HEK293T (cell line): ENCODE results near the gene ARMC7.

Experiments
- CTCF ChIA-PET: fragments of 350-600 bp; formaldehyde crosslinking; extraction: SDS; loops from one replicate; lab custom pipeline; 2021; ENCODE audit warnings: antibody characterized with exemption, inconsistent platforms; lab: Yijun Ruan, JAX
- POLR2A ChIA-PET: fragments of 350-600 bp; formaldehyde crosslinking; extraction: SDS; loops from one replicate; lab custom pipeline; 2020; ENCODE audit warnings: antibody characterized with exemption, inconsistent platforms; lab: Yijun Ruan, JAX
- DNase-seq: peaks from one replicate; pipeline ENCODE4 v3.0.0; 2012; ENCODE audit warnings: mixed read lengths; ENCODE audit errors: extremely low spot score
- ARNT ChIP-seq: fragments of 450-650 bp; IDR thresholded peaks from 2 replicates; pipeline ENCODE4 v1.6.1; 2017; ENCODE audit warnings: mild to moderate bottlenecking
- BHLHE40 ChIP-seq: fragments of 450-650 bp; IDR thresholded peaks from 2 replicates; pipeline ENCODE4 v1.6.1; 2016; ENCODE audit warnings: mild to moderate bottlenecking, moderate library complexity, borderline replicate concordance
- CTBP1 ChIP-seq: fragments of 450-650 bp; IDR thresholded peaks from 2 replicates; pipeline ENCODE4 v1.6.1; 2016; ENCODE audit warnings: borderline replicate concordance
- ELF4 ChIP-seq: fragments of 450-650 bp; IDR thresholded peaks from 2 replicates; pipeline ENCODE4 v1.6.1; 2017; ENCODE audit warnings: antibody characterized with exemption
- FOXA1 ChIP-seq: fragments of 450-650 bp; IDR thresholded peaks from 2 replicates; pipeline ENCODE4 v1.6.1; 2016; ENCODE audit warnings: mild to moderate bottlenecking
- FOXK2 ChIP-seq: fragments of 450-650 bp; IDR thresholded peaks from 2 replicates; pipeline ENCODE4 v1.6.1; 2016; ENCODE audit warnings: mild to moderate bottlenecking
- FOXM1 ChIP-seq: fragments of 450-650 bp; IDR thresholded peaks from 2 replicates; pipeline ENCODE4 v1.6.1; 2017; ENCODE audit warnings: mild to moderate bottlenecking, borderline replicate concordance
- HDGF ChIP-seq: fragments of 450-650 bp; IDR thresholded peaks from 2 replicates; pipeline ENCODE4 v1.6.1; 2017; ENCODE audit warnings: antibody characterized with exemption, borderline replicate concordance
- L3MBTL2 ChIP-seq: fragments of 450-650 bp; conservative IDR thresholded peaks from 2 replicates; pipeline ENCODE4 v1.6.1; 2016; ENCODE audit warnings: mild to moderate bottlenecking
- LEF1 ChIP-seq: fragments of 450-650 bp; IDR thresholded peaks from 2 replicates; pipeline ENCODE4 v1.6.1; 2017; ENCODE audit warnings: mild to moderate bottlenecking, borderline replicate concordance
- NFRKB ChIP-seq: fragments of 450-650 bp; IDR thresholded peaks from 2 replicates; pipeline ENCODE4 v1.6.1; 2016; ENCODE audit warnings: mild to moderate bottlenecking, moderate library complexity
- SP1 ChIP-seq: fragments of 450-650 bp; IDR thresholded peaks from 2 replicates; pipeline ENCODE4 v1.6.1; 2017
- SUZ12 ChIP-seq: fragments of 450-650 bp; IDR thresholded peaks from 2 replicates; pipeline ENCODE4 v1.6.1; 2016; ENCODE audit warnings: mild to moderate bottlenecking
- TARDBP ChIP-seq: fragments of 450-650 bp; IDR thresholded peaks from 2 replicates; pipeline ENCODE4 v1.6.1; 2016
- ZNF384 ChIP-seq: fragments of 450-650 bp; IDR thresholded peaks from 2 replicates; pipeline ENCODE4 v1.6.1; 2016
- TF ChIP-seq, protein P1 (sequence below): fragments of 450-650 bp; IDR thresholded peaks from 2 replicates; pipeline ENCODE4 v1.6.1; 2016

ARMC7 gene

DNA sequence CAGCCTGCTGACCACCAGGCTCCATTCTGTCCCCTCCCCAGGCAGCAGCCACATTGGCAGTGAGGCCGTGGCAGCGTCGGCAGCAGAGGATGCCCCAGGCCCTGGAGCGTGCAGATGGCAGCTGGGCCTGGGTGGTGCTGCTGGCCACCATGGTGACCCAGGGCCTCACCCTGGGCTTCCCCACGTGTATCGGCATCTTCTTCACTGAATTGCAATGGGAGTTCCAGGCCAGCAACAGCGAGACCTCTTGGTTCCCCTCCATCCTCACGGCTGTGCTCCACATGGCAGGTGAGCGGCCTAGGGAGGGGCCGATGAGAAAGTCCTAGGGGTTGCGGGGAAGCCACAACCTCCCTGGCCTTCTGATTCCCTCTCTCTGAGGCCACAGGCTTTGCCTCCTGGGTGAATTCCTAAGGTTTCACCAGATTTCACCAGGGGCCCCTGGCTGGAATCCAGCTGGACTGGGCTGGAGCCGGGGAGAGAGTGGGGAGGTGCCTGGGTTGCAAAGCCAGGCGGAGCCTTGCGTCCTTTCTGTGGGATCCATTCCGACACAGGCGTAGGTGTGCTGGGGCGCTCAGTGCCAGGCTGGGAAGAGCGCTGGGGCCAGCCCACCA lies 16.1 kb upstream of the ARMC7 start:
- DNase-seq: no peak
- POLR2A ChIA-PET: no interaction called here
- CTCF ChIA-PET: interaction anchor here (1.6 kb wide), 1 partner anchor 12 kb away, joined by 5 read pairs; no protein-coding TSS in a partner anchor
- TF ChIP-seq, protein P1, sequence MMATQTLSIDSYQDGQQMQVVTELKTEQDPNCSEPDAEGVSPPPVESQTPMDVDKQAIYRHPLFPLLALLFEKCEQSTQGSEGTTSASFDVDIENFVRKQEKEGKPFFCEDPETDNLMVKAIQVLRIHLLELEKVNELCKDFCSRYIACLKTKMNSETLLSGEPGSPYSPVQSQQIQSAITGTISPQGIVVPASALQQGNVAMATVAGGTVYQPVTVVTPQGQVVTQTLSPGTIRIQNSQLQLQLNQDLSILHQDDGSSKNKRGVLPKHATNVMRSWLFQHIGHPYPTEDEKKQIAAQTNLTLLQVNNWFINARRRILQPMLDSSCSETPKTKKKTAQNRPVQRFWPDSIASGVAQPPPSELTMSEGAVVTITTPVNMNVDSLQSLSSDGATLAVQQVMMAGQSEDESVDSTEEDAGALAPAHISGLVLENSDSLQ: no peak
- no peak for TF ChIP-seq SP1
- no peak for TF ChIP-seq FOXK2
- no peak for TF ChIP-seq HDGF
- TF ChIP-seq FOXM1: no peak
- TF ChIP-seq ELF4: no peak
- TF ChIP-seq NFRKB: no peak
- no peak for TF ChIP-seq CTBP1
- no peak for TF ChIP-seq BHLHE40
- TF ChIP-seq SUZ12: no peak
- TF ChIP-seq ZNF384: no peak
- TF ChIP-seq LEF1: no peak
- no peak for TF ChIP-seq TARDBP
- TF ChIP-seq FOXA1: no peak
- no peak for TF ChIP-seq L3MBTL2
- no peak for TF ChIP-seq ARNT

DNA sequence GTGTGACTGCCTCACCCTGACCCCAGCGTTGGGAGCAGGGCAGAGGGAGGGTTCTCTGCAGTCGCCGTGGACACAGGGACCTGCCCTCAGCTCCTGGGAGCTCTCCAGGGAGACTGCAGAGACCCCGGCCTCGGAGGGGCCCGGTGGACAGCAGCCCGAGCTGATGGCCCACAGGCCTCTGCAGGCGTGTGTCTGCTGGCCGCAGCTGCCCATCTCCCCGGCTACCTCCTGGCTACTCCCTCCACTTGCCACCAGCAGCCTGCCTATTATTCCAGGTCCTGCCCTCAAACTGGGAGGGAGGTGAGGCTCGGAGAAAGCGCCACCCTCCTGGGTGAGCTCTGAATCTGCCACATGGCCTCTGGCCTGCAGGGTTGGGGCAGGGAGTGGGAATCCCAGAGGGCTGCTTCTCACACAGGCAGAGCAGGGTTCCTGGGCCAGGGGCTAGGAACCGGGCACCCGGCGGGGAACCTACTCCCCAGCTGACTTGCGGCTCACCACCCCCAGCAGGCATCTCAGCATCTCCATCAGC lies 14.8 kb upstream of the ARMC7 start:
- no peak for DNase-seq
- CTCF ChIA-PET: interaction anchor here (2.9 kb wide), 1 partner anchor 11 kb away, joined by 21 read pairs; no protein-coding TSS in a partner anchor
- POLR2A ChIA-PET: interaction anchor here (1.4 to 1.6 kb wide), 3 partner anchors 11 to 60 kb away, joined by 3 to 8 read pairs (median 6); partner anchors contain the start of gene ARMC7
- no peak for TF ChIP-seq TARDBP
- TF ChIP-seq FOXA1: no peak
- TF ChIP-seq BHLHE40: no peak
- no peak for TF ChIP-seq L3MBTL2

DNA sequence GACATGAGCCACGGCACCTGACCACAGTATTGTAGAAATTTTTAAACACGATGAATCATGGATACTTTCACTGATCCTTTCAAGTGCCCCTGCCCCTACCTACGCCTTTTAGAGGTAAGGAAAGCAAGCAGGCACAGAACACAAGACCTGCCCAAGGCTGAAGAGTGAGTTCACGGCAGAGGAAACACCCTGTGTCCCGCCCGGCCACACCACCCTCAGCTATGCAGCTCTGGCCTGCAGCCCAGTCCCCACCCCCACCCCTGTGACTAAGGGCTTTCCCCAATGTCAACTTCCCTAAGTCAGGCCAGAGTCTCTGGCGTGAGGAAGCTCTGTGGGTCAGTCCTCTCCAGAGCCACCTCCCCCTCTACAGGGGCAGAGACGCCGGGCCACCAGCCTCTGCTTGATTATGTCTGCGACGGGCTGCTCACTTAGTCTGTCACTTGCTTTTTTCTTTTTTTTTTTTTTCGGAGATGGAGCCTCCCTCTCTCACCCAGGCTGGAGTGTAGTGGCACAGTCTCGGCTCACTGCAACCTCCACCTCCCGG lies 13.6 kb upstream of the ARMC7 start:
- POLR2A ChIA-PET: interaction anchor here (0.6 to 1.6 kb wide), 6 partner anchors 10 to 166 kb away, joined by 3 to 8 read pairs (median 4); partner anchors contain the start of genes ARMC7 and MRPL58
- CTCF ChIA-PET: interaction anchor here (2.9 kb wide), 1 partner anchor 9 kb away, joined by 21 read pairs; no protein-coding TSS in a partner anchor
- TF ChIP-seq CTBP1: no peak
- no peak for TF ChIP-seq LEF1
- no peak for TF ChIP-seq L3MBTL2
- no peak for TF ChIP-seq FOXK2
- no peak for TF ChIP-seq FOXM1
- no peak for TF ChIP-seq HDGF
- TF ChIP-seq, protein P1: no peak
- TF ChIP-seq TARDBP: no peak
- TF ChIP-seq ZNF384: no peak
- no peak for DNase-seq

DNA sequence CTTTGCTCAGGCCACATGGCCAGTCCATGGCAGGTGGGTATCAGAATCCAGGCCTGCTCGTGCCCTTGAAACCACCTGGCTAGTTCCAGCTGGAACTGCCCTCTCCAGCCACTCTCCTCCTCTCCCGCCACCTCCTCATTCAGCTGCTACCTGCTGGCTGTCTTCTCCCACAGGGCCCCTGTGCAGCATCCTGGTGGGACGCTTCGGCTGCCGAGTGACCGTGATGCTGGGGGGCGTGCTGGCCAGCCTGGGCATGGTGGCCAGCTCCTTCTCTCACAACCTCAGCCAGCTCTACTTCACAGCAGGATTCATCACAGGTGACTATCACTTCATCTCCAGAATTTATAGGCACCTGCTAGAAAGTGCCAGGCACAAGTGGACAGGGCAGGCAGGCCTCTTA lies 11.9 kb upstream of the ARMC7 start:
- CTCF ChIA-PET: interaction anchor here (1.2 kb wide), 1 partner anchor 16 kb away, joined by 3 read pairs; no protein-coding TSS in a partner anchor
- no peak for DNase-seq
- no peak for TF ChIP-seq TARDBP
- POLR2A ChIA-PET: interaction anchor here (1.1 kb wide), 1 partner anchor 12 kb away, joined by 3 read pairs; the partner anchor contains the start of gene ARMC7

DNA sequence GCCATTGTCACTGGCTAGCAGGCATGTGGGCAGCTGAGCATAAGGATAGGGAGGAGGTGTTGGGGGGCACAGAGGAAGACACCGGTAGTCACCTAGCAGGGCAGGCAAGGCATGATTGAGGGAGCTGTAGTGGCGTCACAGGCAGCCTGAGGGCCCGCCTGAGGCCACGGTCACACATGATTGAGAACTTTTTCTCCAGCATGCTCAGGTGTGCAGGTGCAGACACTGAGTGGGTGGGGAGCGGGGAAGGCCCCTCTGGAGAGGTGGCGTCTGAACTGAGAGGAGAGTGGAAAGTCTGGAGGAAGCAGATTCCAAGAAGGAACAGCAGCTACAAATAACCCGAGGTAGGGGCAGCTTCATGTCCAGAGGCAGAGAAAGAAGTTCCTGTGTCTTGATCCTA lies 10.9 kb upstream of the ARMC7 start:
- DNase-seq: no peak
- ChIA-PET CTCF (interaction anchor here (0.8 to 1.2 kb wide), 2 partner anchors 12 to 15 kb away, joined by 3 read pairs; no protein-coding TSS in a partner anchor), POLR2A (interaction anchor here (0.6 to 0.9 kb wide), 4 partner anchors 11 to 797 kb away, joined by 3 read pairs; partner anchors contain the start of genes ARMC7 and MIF4GD)
- TF ChIP-seq, protein P1: no peak
- TF ChIP-seq FOXM1 (no peak), L3MBTL2 (no peak)

DNA sequence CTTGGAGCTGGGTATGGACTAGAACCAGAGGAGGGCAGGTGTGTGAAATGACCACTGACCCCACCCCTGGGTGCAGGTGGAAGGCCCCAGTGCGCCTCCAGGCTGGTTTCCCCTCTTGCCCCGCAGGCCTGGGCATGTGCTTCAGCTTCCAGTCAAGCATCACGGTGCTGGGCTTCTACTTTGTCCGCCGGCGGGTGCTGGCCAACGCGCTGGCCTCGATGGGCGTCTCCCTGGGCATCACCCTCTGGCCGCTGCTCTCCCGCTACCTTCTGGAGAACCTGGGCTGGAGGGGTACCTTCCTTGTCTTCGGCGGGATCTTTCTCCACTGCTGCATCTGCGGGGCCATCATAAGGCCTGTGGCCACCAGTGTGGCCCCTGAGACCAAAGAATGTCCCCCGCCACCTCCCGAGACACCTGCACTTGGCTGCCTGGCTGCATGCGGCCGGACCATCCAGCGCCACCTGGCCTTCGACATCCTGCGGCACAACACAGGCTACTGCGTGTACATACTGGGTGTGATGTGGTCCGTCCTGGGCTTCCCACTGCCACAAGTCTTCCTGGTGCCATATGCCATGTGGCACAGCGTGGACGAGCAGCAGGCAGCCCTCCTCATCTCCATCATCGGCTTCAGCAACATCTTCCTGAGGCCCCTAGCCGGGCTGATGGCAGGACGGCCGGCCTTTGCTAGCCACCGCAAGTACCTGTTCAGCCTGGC lies 9.7 kb upstream of the ARMC7 start:
- ChIA-PET CTCF (interaction anchor here (0.8 kb wide), 1 partner anchor 13 kb away, joined by 3 read pairs; no protein-coding TSS in a partner anchor), POLR2A (interaction anchor here (0.9 kb wide), 1 partner anchor 87 kb away, joined by 3 read pairs; no protein-coding TSS in a partner anchor)
- TF ChIP-seq ELF4: no peak
- TF ChIP-seq LEF1: no peak
- no peak for TF ChIP-seq HDGF
- no peak for TF ChIP-seq NFRKB
- TF ChIP-seq FOXM1: no peak
- DNase-seq: no peak
